ENCODE measurements around the gene SPTBN1. TPM values are rescaled to one million over a fixed set of nuclear protein-coding genes. Genes with fewer than 3 reads are reported as not detected.

SPTBN1 gene
- total and polyA plus RNA-seq, 2 of the 4 experiments (the other 2 are of a cell fraction): 49.1 to 241 TPM

GRCh38 chr2:54609241-54609640 lies 153.1 kb downstream of the SPTBN1 start:
- no CpG with 5 or more reads among the region's 5 CpGs for WGBS, 2 experiments (ENCODE audit: extremely low coverage in 2 of 2, insufficient read length in 1 of 2)

More at GRCh38 chr2:54609241-54609640, 153.1 kb downstream of the SPTBN1 start:
- no peaks in the 10 kb centered on the region for H3K9me3 ChIP-seq (ENCODE audit: control insufficient read depth, insufficient read depth, low read length)
- no peak for TF ChIP-seq NFE2L2 (IDR thresholded peaks at IDR 0.05; ENCODE audit: low read depth, low read length)
- no peak for TF ChIP-seq MXI1 (IDR thresholded peaks at IDR 0.05; ENCODE audit: borderline replicate concordance, low read depth, low read length)
- TF ChIP-seq BHLHE40 (IDR thresholded peaks at IDR 0.05; ENCODE audit: low read depth, low read length): no peak
- TF ChIP-seq SMC3 (IDR thresholded peaks at IDR 0.05; ENCODE audit: low read depth, low read length): no peak
- no peak for TF ChIP-seq RFX5 (IDR thresholded peaks at IDR 0.05; ENCODE audit: low read depth, low read length)
- TF ChIP-seq MAFK (IDR thresholded peaks at IDR 0.05; ENCODE audit: low read depth, low read length): no peak
- intact Hi-C loops (cut with micrococcal nuclease): no loop called here
- no peak overlapping the region for H3K18ac ChIP-seq (ENCODE audit: low read depth, low read length)
- H2BK20ac ChIP-seq (ENCODE audit: low read depth, low read length): no peak overlapping the region
- H2BK5ac ChIP-seq (ENCODE audit: low read depth, low read length, poor library complexity, severe bottlenecking): no peak overlapping the region
- H4K91ac ChIP-seq (ENCODE audit: insufficient read depth, low read depth, low read length): no peak overlapping the region
- no peak overlapping the region for H3K14ac ChIP-seq (replicated peaks; ENCODE audit: low read depth, low read length)
- H3K4me3 ChIP-seq (ENCODE audit: insufficient read depth, low read depth, low read length): no peak overlapping the region
- peaks cover 64% of the 10 kb centered on the region; the same call in 1 of the 2 replicates for H4K20me1 ChIP-seq (ENCODE audit: insufficient read depth, low read length)
- no peak overlapping the region for H2AK9ac ChIP-seq (replicated peaks; ENCODE audit: low read depth, low read length, poor library complexity)
- H2AFZ ChIP-seq (replicated peaks; ENCODE audit: low read length, poor library complexity): no peak overlapping the region
- no peak overlapping the region for H2AK5ac ChIP-seq (ENCODE audit: low read depth, low read length)
- no peak overlapping the region for H3K56ac ChIP-seq (ENCODE audit: extremely low read depth, insufficient read depth, low read length)
- H3K9me1 ChIP-seq (ENCODE audit: insufficient read depth, low read length): peaks cover 37% of the 10 kb centered on the region
- H3K4ac ChIP-seq (ENCODE audit: low read depth, low read length): no peak overlapping the region
- no peak overlapping the region for H4K8ac ChIP-seq (ENCODE audit: low read depth in 2 of 2, low read length in 2 of 2)
- no peaks in the 10 kb centered on the region for H3K27me3 ChIP-seq (ENCODE audit: control insufficient read depth, insufficient read depth, low read length)
- H4K5ac ChIP-seq (ENCODE audit: low read depth, low read length): no peak overlapping the region
- ATAC-seq (ENCODE audit: low read depth) (no peak), DNase-seq (no peak)
- no peak overlapping the region for H3K9ac ChIP-seq (ENCODE audit: low read depth, low read length)
- no TSS peak for BruUV-seq (replicated peaks)
- peaks cover 13% of the 10 kb centered on the region for H3K4me1 ChIP-seq (ENCODE audit: control insufficient read depth, insufficient read depth, low read length)
- H2BK15ac ChIP-seq (ENCODE audit: low read depth, low read length): no peak overlapping the region
- no peak overlapping the region for H3K23ac ChIP-seq (ENCODE audit: low read depth, low read length)
- dilution Hi-C loops (cut with HindIII; ENCODE audit: low sequenced_read_pairs, unreplicated experiment): no loop called here
- ChIA-PET CTCF (no interaction called here), POLR2A (ENCODE audit: unreplicated experiment) (no interaction called here)
- H3K4me2 ChIP-seq (ENCODE audit: low read depth, low read length): no peak overlapping the region
- H3K36me3 ChIP-seq (ENCODE audit: control insufficient read depth, insufficient read depth, low read length): peaks cover 6% of the 10 kb centered on the region; the same call in 1 of the 2 replicates
- no peak overlapping the region for H2BK120ac ChIP-seq (ENCODE audit: low read depth, low read length)
- H3K27ac ChIP-seq (ENCODE audit: insufficient read depth, low read length): no peak overlapping the region
- H3K79me1 ChIP-seq (ENCODE audit: low read depth in 1 of 2, low read length in 2 of 2): peaks cover 64 to 89% of the 10 kb centered on the region in 2 experiments
- in situ Hi-C loops (cut with MboI; ENCODE audit: low sequenced_read_pairs): no loop called here

Measured in IMR-90 (cell line).